GM18508 (cell line): ENCODE results near the gene NAMPT.
"Not testable (repeated sequence)": the region's sequence is repeated elsewhere in the genome, so short reads cannot be mapped to it uniquely, and the experiment has no call there.

Source experiments
- ATAC-seq: cut with Tn5 transposase; IDR thresholded peaks from one replicate; pipeline ENCODE4 v1.9.1; 2021; ENCODE audit warnings: moderate number of reproducible peaks; ENCODE audit not compliant: insufficient read depth, unreplicated experiment

The NAMPT gene

GRCh38 chr7:106238830-106239229, 46.0 kb downstream of the NAMPT start:
- ATAC-seq = no peak

GRCh38 chr7:106236065-106236464, 48.7 kb downstream of the NAMPT start:
- ATAC-seq = no peak

- no peak for ATAC-seq
Observed at GRCh38 chr7:106234425-106234824, 50.4 kb downstream of the NAMPT start.

- ATAC-seq = no peak
Observed at GRCh38 chr7:106231856-106232490, 52.8 kb downstream of the NAMPT start.

- ATAC-seq = no peak
Observed at GRCh38 chr7:106225856-106226255, 58.9 kb downstream of the NAMPT start.

- ATAC-seq = no peak
Observed at GRCh38 chr7:106224797-106225196, 60.0 kb downstream of the NAMPT start.

GRCh38 chr7:106223156-106223555, 61.6 kb downstream of the NAMPT start:
- ATAC-seq = no peak

- no peak for ATAC-seq
Observed at GRCh38 chr7:106222545-106222944, 62.2 kb downstream of the NAMPT start.

- no peak for ATAC-seq
Observed at GRCh38 chr7:106220307-106220706, 64.5 kb downstream of the NAMPT start.

GRCh38 chr7:106219170-106219569, 65.6 kb downstream of the NAMPT start:
- no peak for ATAC-seq

GRCh38 chr7:106218546-106218945, 66.2 kb downstream of the NAMPT start:
- ATAC-seq = no peak

- no peak for ATAC-seq
Observed at GRCh38 chr7:106216923-106217542, 67.8 kb downstream of the NAMPT start.

- no peak for ATAC-seq
Observed at GRCh38 chr7:106216517-106216922, 68.3 kb downstream of the NAMPT start.

- ATAC-seq = no peak
Observed at GRCh38 chr7:106215868-106216516, 68.8 kb downstream of the NAMPT start.

- ATAC-seq = not testable (repeated sequence)
Observed at GRCh38 chr7:106208944-106209343, 75.8 kb downstream of the NAMPT start.

- no peak for ATAC-seq
Observed at GRCh38 chr7:106206826-106207541, 77.8 kb downstream of the NAMPT start.

- no peak for ATAC-seq
Observed at GRCh38 chr7:106205621-106206222, 79.1 kb downstream of the NAMPT start.

- ATAC-seq = no peak
Observed at GRCh38 chr7:106203473-106203872, 81.3 kb downstream of the NAMPT start.

GRCh38 chr7:106201164-106201563, 83.6 kb downstream of the NAMPT start:
- no peak for ATAC-seq

GRCh38 chr7:106199813-106200364, 84.9 kb downstream of the NAMPT start:
- ATAC-seq = no peak
